ENCODE measurements around the gene TMEM208.

The TMEM208 gene

GRCh38 chr16:67229906-67230808 is 3.2 kb downstream of the TMEM208 start:
- DNase-seq (ENCODE audit: extremely low read depth, low read depth) = no peak
- TF ChIP-seq, protein P1, sequence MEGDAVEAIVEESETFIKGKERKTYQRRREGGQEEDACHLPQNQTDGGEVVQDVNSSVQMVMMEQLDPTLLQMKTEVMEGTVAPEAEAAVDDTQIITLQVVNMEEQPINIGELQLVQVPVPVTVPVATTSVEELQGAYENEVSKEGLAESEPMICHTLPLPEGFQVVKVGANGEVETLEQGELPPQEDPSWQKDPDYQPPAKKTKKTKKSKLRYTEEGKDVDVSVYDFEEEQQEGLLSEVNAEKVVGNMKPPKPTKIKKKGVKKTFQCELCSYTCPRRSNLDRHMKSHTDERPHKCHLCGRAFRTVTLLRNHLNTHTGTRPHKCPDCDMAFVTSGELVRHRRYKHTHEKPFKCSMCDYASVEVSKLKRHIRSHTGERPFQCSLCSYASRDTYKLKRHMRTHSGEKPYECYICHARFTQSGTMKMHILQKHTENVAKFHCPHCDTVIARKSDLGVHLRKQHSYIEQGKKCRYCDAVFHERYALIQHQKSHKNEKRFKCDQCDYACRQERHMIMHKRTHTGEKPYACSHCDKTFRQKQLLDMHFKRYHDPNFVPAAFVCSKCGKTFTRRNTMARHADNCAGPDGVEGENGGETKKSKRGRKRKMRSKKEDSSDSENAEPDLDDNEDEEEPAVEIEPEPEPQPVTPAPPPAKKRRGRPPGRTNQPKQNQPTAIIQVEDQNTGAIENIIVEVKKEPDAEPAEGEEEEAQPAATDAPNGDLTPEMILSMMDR (IDR thresholded peaks at IDR 0.05; ENCODE audit: low read depth, low read length) = no peak

DNA sequence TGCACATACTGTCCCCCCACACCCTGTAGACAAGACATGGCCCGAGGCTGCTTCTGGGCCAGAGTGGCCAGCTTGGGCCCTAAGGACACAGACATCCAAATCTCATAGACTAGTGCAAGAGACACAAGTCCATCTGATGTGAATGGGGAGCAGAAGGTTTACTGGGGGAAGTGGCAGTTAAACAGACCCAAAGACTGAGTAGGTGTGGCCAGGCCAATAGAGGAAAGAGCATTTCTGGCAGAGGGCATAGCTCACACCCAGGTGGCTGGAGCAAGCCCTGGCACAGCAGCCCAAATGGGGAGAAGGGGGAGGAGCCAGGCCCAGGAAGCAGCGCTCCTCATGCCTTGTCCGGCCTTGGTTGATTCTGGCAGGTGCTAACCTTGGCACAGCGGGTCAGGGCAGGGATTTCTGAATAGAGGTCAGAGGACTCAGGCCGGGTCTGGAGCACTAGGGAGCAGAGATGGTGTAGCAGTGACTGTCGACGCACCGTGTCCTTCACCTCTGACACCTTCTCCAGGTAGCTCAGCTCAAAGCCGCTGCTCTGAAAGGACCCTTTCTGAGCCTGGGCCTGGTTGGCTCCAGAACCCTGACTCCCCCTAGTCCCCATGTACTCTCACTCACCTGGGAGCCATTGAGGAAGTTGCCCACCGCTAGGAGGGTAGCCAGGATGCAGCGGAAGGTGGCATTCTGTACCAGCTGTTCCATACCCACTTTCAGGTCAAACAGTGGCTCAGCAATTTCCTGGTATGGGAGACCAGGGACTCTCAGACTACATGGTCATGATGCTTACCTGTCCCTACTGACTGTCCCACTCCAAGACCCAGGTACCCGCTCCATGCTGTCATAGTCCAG is 4.1 kb downstream of the TMEM208 start:
- DNase-seq (ENCODE audit: extremely low read depth, low read depth) = no peak
- TF ChIP-seq, protein P1 (IDR thresholded peaks at IDR 0.05; ENCODE audit: low read depth, low read length) = no peak

DNA sequence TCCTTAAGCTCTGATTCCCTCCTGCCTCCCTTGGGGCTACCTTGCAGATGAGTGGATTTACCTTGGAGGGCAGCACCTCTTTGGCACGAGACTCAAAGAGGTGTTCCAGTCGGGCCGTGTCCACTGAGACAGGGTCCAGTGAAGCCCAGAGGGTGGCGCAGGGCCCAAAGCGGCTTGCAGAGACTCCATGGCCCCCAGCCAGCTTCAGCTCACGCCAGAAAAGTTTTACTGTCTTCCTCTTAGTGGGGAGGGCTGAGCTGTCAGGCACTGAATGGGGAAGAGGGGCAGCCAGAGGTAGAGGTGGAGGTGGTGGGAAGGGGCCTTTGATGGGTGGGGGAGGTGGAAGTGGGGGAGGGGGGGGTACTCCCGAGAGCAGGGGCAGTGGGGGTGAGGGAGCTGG is 6.7 kb downstream of the TMEM208 start:
- TF ChIP-seq, protein P1 (IDR thresholded peaks at IDR 0.05; ENCODE audit: low read depth, low read length) = no peak
- DNase-seq (ENCODE audit: extremely low read depth, low read depth) = no peak

DNA sequence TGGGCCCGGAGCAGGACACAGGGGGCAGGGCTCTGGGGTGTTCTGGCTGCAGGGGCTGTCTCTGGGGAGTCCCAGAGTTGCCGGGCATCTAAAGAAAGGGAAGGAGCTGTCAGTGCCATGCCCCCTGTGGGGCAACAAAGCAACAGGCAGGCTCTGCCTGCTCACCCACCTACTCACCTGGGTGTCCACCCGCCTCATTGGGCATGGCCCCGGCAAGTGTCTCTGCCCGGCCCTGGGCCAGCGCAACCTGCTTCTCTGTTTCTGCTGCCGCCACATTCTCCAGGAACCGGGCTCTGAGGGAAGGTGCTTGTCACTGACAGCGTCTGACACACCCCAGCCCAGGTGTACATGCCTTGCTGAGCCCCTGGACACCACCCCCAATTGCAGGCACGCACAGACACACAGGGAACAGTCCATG is 7.3 kb downstream of the TMEM208 start:
- TF ChIP-seq, protein P1 (IDR thresholded peaks at IDR 0.05; ENCODE audit: low read depth, low read length) = no peak

DNA sequence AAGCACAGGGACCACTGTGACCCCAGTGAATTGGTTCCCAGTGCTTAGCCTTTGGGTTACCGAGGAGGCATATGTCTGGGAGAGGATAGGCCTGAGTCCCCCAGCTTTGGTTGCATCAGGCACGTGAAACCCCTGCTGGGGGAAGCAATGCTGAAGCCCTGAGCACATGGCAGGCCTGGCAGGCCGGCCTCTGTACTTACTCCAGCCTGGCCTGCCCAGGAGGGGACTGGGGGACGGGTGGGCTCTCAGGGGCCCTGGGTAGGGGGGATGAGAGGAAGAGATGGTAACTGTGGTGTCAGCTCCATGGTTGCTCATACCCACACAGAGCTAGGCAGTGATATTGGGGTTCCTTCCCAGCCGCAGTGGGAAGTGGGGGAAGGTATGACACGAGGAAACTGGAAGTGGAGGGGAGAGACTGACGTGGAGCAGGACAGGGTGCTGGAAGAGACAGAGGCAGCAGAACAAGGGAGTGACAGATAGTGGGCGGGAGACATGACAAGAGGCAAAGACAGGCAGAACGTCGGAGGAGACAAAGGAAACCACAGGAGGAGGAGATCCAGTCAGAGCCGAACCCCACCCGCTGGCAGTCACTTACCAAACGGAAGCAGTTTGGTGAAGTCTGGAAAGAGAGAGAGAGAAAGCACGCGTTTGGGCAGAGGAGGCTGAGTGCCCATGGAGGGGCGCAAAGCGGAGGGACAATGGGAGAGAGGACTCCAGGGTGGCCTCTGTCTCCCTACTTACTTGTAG is 9.1 kb downstream of the TMEM208 start:
- no peak for DNase-seq (ENCODE audit: extremely low read depth, low read depth)
- TF ChIP-seq, protein P1 (IDR thresholded peaks at IDR 0.05; ENCODE audit: low read depth, low read length) = no peak

More for the DNA sequence above, 7.3 kb downstream of the TMEM208 start:
- DNase-seq (ENCODE audit: extremely low read depth, low read depth) = no peak

DNA sequence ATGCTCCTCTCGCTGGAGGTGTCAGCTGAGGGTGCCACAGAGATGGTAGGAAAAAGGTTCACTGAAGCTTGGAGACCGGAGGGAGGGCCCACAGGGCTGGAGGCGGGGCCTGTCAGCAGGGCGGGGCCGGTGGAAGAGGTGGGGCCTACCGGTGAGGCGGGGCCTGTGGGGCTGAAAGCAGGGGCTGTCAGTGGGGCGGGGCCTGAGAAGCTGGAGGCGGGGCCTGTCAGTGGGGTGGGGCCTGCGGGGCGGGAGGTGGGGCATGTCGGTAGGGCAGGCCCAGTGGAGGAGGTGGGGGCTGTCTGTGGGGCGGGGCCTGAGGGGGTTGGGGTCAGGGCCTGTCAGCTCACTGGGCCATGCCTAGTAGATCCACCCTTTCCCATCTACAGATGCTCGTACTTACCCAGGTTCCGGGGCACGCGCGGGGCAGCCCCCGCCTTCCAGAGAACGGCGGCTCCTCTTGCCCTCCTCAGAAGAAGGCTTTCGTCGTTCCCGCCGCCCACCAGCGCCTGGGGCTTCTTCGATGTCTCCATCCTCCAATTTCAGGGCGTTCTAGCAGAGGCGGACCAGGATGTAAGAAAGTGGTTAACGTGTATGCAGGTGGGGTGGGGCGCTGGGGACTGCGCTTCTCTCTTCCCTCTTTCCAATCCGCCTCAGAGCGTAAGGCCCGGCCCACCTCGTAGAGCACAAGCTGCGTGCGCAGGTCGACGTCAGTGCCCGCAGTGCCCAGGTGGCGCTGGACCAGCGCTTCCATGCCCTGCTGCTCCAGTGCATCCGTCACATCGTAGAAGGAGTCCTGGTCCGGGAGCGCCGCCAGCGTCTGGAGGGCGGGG is 9.8 kb downstream of the TMEM208 start:
- TF ChIP-seq, protein P1 (IDR thresholded peaks at IDR 0.05; ENCODE audit: low read depth, low read length) = no peak
- no peak for DNase-seq (ENCODE audit: extremely low read depth, low read depth)

All from AG09319 (cell line).